Uterus (tissue), 4 donors: ENCODE results near the gene LDHAL6B. TPM values are rescaled to one million over a fixed set of nuclear protein-coding genes. Genes with fewer than 3 reads are reported as not detected.

Experiments used
- DNase-seq, 2 donors: peaks; one replicate each; pipeline ENCODE4 v3.0.0-alpha.2; 2019 to 2020
- H3K27ac ChIP-seq, 2 donors: fragments of 200-600 bp; sonication (generic); 1 replicate in 1 of 2; 2 replicates in 1 of 2; pipeline ENCODE4 v1.5.1; 2016 to 2018
- H3K27me3 ChIP-seq, 2 donors: fragments of 200-600 bp; sonication (generic); one replicate each; pipeline ENCODE4 v1.5.1; 2018 to 2019; ENCODE audit warnings: control low read depth in 1 of 2
- H3K36me3 ChIP-seq, 2 donors: fragments of 200-600 bp; sonication (generic); one replicate each; pipeline ENCODE4 v1.5.1; 2019; ENCODE audit warnings: control low read depth in 1 of 2
- H3K4me1 ChIP-seq, 2 donors: fragments of 200-600 bp; sonication (generic); one replicate each; pipeline ENCODE4 v1.5.1; 2018 to 2019; ENCODE audit warnings: control low read depth in 1 of 2
- H3K4me3 ChIP-seq, 2 donors: fragments of 200-600 bp; sonication (generic); 1 replicate in 1 of 2; 2 replicates in 1 of 2; pipeline ENCODE4 v1.5.1; 2018 to 2019; ENCODE audit warnings: mild to moderate bottlenecking in 1 of 2
- H3K9me3 ChIP-seq, 2 donors: fragments of 200-600 bp; sonication (generic); one replicate each; pipeline ENCODE4 v1.5.1; 2019; ENCODE audit warnings: control low read depth in 1 of 2
- POLR2A ChIP-seq, 2 donors: fragments of 450-650 bp; IDR thresholded peaks; one replicate each; pipeline ENCODE4 v1.6.1; 2016; ENCODE audit warnings: antibody characterized with exemption in 2 of 2, mild to moderate bottlenecking in 1 of 2, moderate library complexity in 1 of 2
- intact Hi-C: fragments of 100-400 bp; cut with DNase I; formaldehyde crosslinking; loops from one replicate; pipeline ENCODE4 v1.15.1; 2023; ENCODE audit warnings: low total_unique reads
- total RNA-seq, 4 donors: library from RNA; depleted of rRNA in 3 of 4; stranded (reverse); fragments of >200 nt in 3 of 4; gene quantifications; one replicate each; pipeline versions ENCODE4 v1.1.0 to v1.2.4, GENCODE V29; 2014 to 2023
- TF ChIP-seq, protein P1 (sequence below), 4 experiments: fragments of 200-600 bp in 2 of 4; fragments of 450-650 bp in 2 of 4; sonication (generic) in 2 of 4; IDR thresholded peaks; one replicate each; pipeline ENCODE4 v1.5.1; 2016 to 2019; ENCODE audit warnings: antibody characterized with exemption in 4 of 4, mild to moderate bottlenecking in 2 of 4, moderate library complexity in 1 of 4
- donor health status: DM: yes; HTN: yes; CAD: no.

Gene LDHAL6B
- total RNA-seq, 4 donors from 2014 or later: not detected

DNA sequence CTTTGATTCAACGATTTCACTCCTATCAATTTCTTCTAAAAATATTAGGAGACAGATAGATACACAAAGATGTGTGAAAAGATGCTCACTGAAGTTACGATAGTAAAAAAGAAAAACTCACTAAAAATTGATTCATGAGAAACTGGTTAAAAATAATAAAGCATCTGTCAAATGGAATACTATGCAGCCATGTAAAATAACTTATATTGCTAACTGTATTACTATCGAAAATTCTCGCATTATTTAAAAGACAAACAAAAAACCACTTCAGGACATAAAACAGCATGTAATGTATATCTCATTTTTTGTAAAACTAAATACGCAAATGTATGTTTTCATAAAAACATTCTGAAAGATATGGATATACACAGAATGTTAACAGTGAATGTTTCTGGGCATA, 33.4 kb upstream of the LDHAL6B start:
- H3K27ac ChIP-seq: no peak overlapping the region
- no peaks in the 10 kb centered on the region for H3K36me3 ChIP-seq
- no peak overlapping the region for H3K4me3 ChIP-seq
- no peaks in the 10 kb centered on the region for H3K27me3 ChIP-seq
- intact Hi-C loops: no loop called here
- H3K9me3 ChIP-seq: no peaks in the 10 kb centered on the region
- DNase-seq: no peak
- peaks cover 0 to 3% of the 10 kb centered on the region in 2 donors for H3K4me1 ChIP-seq
- no peak for TF ChIP-seq POLR2A (IDR thresholded peaks at IDR 0.05)
- TF ChIP-seq, protein P1, sequence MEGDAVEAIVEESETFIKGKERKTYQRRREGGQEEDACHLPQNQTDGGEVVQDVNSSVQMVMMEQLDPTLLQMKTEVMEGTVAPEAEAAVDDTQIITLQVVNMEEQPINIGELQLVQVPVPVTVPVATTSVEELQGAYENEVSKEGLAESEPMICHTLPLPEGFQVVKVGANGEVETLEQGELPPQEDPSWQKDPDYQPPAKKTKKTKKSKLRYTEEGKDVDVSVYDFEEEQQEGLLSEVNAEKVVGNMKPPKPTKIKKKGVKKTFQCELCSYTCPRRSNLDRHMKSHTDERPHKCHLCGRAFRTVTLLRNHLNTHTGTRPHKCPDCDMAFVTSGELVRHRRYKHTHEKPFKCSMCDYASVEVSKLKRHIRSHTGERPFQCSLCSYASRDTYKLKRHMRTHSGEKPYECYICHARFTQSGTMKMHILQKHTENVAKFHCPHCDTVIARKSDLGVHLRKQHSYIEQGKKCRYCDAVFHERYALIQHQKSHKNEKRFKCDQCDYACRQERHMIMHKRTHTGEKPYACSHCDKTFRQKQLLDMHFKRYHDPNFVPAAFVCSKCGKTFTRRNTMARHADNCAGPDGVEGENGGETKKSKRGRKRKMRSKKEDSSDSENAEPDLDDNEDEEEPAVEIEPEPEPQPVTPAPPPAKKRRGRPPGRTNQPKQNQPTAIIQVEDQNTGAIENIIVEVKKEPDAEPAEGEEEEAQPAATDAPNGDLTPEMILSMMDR (IDR thresholded peaks at IDR 0.05): no peak

DNA sequence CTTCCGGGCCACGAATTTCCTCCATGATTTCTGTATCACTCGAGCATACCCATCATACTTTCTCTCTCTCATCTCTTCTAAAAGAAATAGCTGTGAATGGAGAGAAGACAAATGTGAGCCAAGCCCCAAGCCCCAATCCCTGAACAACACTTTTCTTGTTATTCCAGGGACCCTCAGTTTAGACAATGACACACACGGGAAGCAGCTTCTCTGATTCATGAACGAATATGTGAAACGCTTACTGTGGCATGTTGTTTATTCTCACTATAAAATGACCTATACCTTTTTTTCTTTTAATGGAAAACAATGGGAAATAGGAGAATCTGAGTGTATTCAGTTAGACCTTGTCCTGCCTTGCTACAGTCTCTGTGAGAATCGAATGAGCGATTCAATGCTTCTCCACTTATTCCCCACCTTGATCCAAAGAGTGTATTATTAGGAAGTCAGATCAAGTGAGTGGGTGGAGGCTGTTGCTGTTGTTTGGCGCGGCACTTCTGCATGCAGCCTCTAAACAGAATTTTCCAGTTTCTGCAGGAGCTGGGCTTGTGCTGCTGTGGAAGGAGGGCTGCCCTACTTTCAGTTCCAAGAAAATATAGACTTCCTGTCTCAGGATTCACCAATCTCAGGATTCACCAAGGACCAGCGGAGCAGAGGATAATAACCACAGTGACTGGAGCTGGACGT, 32.4 kb upstream of the LDHAL6B start:
- DNase-seq: no peak
- Histone ChIP-seq H3K4me3 (no peak overlapping the region), H3K4me1 (peaks cover 0 to 3% of the 10 kb centered on the region in 2 donors), H3K27ac (peak overlapping the region; percentile 23 to 46), H3K36me3 (no peaks in the 10 kb centered on the region), H3K9me3 (no peaks in the 10 kb centered on the region), H3K27me3 (no peaks in the 10 kb centered on the region)
- TF ChIP-seq, protein P1 (IDR thresholded peaks at IDR 0.05): no peak
- no peak for TF ChIP-seq POLR2A (IDR thresholded peaks at IDR 0.05)
- intact Hi-C loops: no loop called here

GRCh38 chr15:59174835-59175831, 31.5 kb upstream of the LDHAL6B start:
- peak overlapping the region; percentile 39 to 46 for H3K27ac ChIP-seq
- DNase-seq: peak; percentile 36 to 43
- TF ChIP-seq POLR2A (IDR thresholded peaks at IDR 0.05): no peak
- TF ChIP-seq, protein P1 (IDR thresholded peaks at IDR 0.05): peak; percentile 48 to 63 (median 53)
- no peak overlapping the region for H3K4me3 ChIP-seq
- no peaks in the 10 kb centered on the region for H3K36me3 ChIP-seq
- H3K9me3 ChIP-seq: no peaks in the 10 kb centered on the region
- H3K4me1 ChIP-seq: peaks cover 0 to 3% of the 10 kb centered on the region in 2 donors
- H3K27me3 ChIP-seq: no peaks in the 10 kb centered on the region
- intact Hi-C loops: no loop called here

DNA sequence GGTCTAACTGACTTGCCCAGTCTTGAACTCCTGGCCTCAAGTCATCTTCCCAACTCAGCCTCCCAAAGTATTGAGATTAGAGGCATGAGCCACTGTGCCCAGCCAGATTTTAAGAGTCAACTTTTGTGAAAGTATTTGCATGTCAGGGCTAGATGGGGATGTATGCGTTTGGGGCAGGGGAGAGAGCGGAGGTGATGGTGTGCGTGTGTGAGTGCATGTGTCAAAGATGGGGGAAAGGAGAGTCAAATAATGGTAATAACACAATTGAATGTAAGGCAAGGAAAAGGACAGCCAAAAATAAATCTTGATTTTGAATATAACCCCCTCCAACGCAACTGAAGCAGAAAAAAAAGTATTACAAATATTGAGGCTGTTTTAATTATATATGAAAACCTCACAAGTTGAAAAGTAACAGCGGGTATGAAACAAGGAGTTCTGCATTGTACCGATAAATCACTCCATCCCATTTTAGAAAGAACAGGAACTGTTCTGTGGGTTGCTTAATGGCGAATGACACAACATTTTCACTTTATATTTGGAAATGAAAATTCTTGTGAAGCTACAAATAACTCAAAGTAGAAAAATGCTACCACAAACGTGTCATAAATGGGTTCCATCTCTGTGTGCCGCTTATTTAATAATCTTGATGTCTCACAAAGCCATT, 29.9 kb upstream of the LDHAL6B start:
- intact Hi-C loops: no loop called here
- Histone ChIP-seq H3K4me1 (peaks cover 0 to 3% of the 10 kb centered on the region in 2 donors), H3K27ac (no peak overlapping the region), H3K4me3 (no peak overlapping the region), H3K36me3 (no peaks in the 10 kb centered on the region), H3K9me3 (peaks cover 0 to 4% of the 10 kb centered on the region in 2 donors), H3K27me3 (no peaks in the 10 kb centered on the region)
- TF ChIP-seq, protein P1 (IDR thresholded peaks at IDR 0.05): no peak
- no peak for TF ChIP-seq POLR2A (IDR thresholded peaks at IDR 0.05)
- no peak for DNase-seq
